ENCODE measurements around the gene SLC25A26. TPM values are rescaled to one million over a fixed set of nuclear protein-coding genes. Genes with fewer than 3 reads are reported as not detected.

SLC25A26 gene
- total RNA-seq, 3 donors from 2014 or later = 15.9 to 25.8 (median 20.2) TPM

GRCh38 chr3:66354001-66354400 lies 133.2 kb downstream of the SLC25A26 start:
- H3K36me3 ChIP-seq (ENCODE audit: low read depth) = no peaks in the 10 kb centered on the region
- ATAC-seq (no peak), DNase-seq (no peak)
- H3K4me1 ChIP-seq (ENCODE audit: low read depth) = no peaks in the 10 kb centered on the region
- H3K9me3 ChIP-seq = no peaks in the 10 kb centered on the region
- no peak for TF ChIP-seq CTCF (IDR thresholded peaks at IDR 0.05)
- no peak overlapping the region for H3K4me3 ChIP-seq
- intact Hi-C loops (cut with DNase I, micrococcal nuclease) = no loop called here

DNA sequence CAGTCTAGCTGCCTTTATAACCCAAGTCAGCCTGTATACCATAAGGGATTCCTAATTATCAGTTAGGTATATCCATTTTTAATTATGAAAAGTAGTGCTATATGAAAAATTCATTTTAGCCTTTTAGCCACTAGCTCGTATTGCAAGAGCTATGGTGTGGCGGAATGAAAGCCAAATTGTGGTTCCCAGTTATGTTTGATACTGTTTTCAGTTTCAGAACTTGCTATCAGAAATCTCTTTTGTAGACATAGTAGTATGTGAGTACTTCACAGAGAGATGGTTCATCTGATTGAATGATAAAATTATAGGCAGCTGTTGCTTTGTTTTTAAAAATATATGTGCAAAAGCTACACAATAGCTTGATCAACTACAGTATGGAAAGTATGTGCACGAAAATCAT lies 134.6 kb downstream of the SLC25A26 start:
- ATAC-seq (no peak), DNase-seq (no peak)
- Histone ChIP-seq H3K36me3 (ENCODE audit: low read depth) (no peaks in the 10 kb centered on the region), H3K4me1 (ENCODE audit: low read depth) (no peaks in the 10 kb centered on the region), H3K4me3 (no peak overlapping the region), H3K9me3 (no peaks in the 10 kb centered on the region)
- no peak for TF ChIP-seq CTCF (IDR thresholded peaks at IDR 0.05)
- intact Hi-C loops (cut with DNase I, micrococcal nuclease) = no loop called here

DNA sequence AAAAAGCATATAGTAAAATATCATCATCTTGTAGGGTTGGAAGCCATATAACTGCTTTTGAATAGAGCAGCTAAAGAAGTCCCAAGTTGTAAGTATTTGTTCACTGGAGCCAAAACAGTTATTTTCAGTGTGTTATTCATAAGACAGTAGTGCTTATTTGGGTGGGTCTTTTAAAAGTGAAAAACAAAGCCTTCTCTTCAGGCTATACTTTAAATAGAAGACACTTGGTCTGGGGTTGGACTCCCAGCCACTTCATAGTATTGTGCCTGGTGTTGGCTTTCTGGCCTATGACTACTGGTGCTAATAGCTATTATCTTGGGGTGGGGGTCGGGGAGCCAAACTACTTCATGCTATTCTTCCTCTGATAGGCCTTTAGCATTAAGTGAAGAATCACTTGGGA lies 135.2 kb downstream of the SLC25A26 start:
- Histone ChIP-seq H3K4me3 (no peak overlapping the region), H3K4me1 (ENCODE audit: low read depth) (no peaks in the 10 kb centered on the region), H3K9me3 (no peaks in the 10 kb centered on the region), H3K36me3 (ENCODE audit: low read depth) (no peaks in the 10 kb centered on the region)
- ATAC-seq (no peak), DNase-seq (no peak)
- TF ChIP-seq CTCF (IDR thresholded peaks at IDR 0.05) = no peak
- intact Hi-C loops (cut with DNase I, micrococcal nuclease) = no loop called here

DNA sequence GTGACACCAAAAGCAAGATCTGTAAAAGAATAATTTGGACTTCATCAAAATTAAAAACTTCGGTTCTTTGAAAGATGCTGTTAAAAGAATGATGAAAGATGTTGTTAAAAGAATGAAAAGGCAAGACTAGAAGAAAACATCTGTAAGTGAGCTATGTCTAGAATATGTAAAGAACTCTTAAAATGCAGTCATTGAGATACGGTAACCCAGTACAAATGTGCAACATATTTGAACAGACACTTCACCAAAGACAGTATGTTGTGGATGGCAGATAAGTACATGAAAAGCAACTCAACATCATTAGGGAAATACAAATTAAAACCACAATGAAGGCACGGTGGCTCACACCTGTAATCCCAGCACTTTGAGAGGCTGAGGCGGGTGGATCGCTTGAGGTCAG lies 140.6 kb downstream of the SLC25A26 start:
- Histone ChIP-seq H3K4me1 (ENCODE audit: low read depth) (no peaks in the 10 kb centered on the region), H3K4me3 (no peak overlapping the region), H3K36me3 (ENCODE audit: low read depth) (no peaks in the 10 kb centered on the region), H3K9me3 (no peaks in the 10 kb centered on the region)
- no peak for TF ChIP-seq CTCF (IDR thresholded peaks at IDR 0.05)
- intact Hi-C loops (cut with DNase I, micrococcal nuclease) = no loop called here
- no peak for DNase-seq
- ATAC-seq = no peak

DNA sequence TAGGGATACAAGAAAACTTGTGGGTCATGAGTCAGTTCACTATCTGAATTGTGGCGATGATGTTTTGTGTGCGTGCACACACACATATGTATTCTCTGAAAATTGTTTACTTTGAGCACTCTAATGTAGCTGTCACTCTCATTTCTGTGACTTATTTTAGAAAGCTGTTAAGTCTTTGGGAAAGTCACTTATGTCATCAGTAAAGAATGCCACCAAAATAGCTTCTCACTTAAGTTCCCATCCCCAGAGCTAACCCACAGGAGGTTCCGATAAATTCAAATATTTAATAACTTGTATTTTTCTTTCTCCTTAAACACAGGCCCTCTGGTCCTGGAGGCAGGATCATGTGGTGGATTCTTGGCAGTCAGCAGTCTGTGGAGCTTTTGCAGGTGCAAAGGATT lies 141.7 kb downstream of the SLC25A26 start:
- Histone ChIP-seq H3K36me3 (ENCODE audit: low read depth) (no peaks in the 10 kb centered on the region), H3K4me1 (ENCODE audit: low read depth) (no peaks in the 10 kb centered on the region), H3K4me3 (no peak overlapping the region), H3K9me3 (no peaks in the 10 kb centered on the region)
- ATAC-seq = no peak
- no peak for TF ChIP-seq CTCF (IDR thresholded peaks at IDR 0.05)
- intact Hi-C loops (cut with DNase I, micrococcal nuclease) = no loop called here
- DNase-seq = no peak

DNA sequence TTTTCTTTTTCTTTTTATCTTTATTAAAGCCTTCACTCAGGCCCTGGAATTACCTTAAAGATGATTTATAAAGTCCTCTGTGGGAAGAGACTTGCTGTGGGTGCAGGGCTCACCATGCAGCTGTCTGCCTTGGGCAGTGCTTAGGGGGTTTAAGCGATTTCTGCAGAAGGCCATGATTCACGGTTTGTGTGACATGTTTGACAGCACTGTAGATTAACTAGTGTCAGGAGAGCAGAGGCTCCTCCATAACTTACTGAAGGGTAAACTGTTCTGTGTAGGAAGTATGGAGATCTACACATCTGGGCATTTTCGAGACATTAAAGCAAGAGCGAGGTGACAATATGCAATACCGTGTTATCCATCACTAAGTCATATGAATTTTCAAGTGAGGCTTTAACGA lies 142.3 kb downstream of the SLC25A26 start:
- ATAC-seq (no peak), DNase-seq (no peak)
- Histone ChIP-seq H3K4me1 (ENCODE audit: low read depth) (no peaks in the 10 kb centered on the region), H3K4me3 (no peak overlapping the region), H3K9me3 (no peaks in the 10 kb centered on the region), H3K36me3 (ENCODE audit: low read depth) (no peaks in the 10 kb centered on the region)
- TF ChIP-seq CTCF (IDR thresholded peaks at IDR 0.05) = no peak
- intact Hi-C loops (cut with DNase I, micrococcal nuclease) = no loop called here
